ENCODE results near the gene CCDC33.

- TF ChIP-seq CTCF (IDR thresholded peaks at IDR 0.05; ENCODE audit: borderline replicate concordance, extremely low read depth, low read length, poor library complexity, severe bottlenecking): peak; percentile 91
- TF ChIP-seq EZH2 (IDR thresholded peaks at IDR 0.05; ENCODE audit: borderline replicate concordance, low read depth, low read length, severe bottlenecking): no peak
Observed at GRCh38 chr15:74375303-74375693, 139.2 kb downstream of the CCDC33 start.

Data from DND-41 (cell line).